GM21526 (cell line): ENCODE data around the gene KIF21B.

Source experiments
- ATAC-seq: cut with Tn5 transposase; IDR thresholded peaks from one replicate; pipeline ENCODE4 v1.9.1; 2021; ENCODE audit warnings: moderate library complexity; ENCODE audit not compliant: unreplicated experiment, low FRiP score

KIF21B gene

DNA sequence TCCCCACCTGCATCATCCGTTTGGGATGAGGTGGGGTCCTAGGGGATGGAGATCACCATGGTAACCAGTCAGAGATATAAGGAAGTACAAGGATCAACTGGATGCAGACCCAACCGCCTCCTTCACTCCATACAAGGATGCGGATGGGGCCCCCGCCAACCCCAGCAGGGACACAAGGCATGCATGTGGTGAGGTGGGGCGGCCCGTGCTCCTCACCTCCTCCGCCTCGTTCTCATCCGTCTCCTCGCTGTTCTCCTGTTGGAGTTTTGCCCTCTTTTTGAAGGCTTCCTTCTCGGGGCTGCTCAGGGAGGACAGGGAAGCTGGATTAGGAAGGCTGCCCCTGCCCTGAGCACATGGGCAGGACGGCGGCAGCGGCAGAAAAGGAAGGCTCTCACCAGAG, 23.8 kb downstream of the KIF21B start:
- no peak for ATAC-seq

DNA sequence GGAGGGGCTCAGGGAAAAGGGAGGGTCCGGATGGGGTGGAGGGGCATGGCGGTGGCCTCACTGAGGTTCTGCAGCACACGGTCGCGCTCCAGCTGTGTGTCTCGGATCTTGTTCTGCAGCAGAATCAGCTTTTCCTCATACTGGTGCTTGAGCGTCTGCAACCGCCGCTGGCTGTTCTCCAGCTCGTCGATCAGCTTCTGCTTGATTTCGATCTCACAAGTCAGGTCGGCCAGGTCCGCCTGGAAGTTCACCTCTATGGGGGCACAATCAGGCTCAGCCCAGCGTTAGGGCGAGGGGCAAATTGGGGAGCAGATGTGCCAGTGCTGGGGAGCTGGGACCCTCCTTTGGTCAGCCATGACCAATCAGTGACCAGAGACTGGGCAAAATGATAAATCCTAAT, 25.2 kb downstream of the KIF21B start:
- ATAC-seq = no peak

DNA sequence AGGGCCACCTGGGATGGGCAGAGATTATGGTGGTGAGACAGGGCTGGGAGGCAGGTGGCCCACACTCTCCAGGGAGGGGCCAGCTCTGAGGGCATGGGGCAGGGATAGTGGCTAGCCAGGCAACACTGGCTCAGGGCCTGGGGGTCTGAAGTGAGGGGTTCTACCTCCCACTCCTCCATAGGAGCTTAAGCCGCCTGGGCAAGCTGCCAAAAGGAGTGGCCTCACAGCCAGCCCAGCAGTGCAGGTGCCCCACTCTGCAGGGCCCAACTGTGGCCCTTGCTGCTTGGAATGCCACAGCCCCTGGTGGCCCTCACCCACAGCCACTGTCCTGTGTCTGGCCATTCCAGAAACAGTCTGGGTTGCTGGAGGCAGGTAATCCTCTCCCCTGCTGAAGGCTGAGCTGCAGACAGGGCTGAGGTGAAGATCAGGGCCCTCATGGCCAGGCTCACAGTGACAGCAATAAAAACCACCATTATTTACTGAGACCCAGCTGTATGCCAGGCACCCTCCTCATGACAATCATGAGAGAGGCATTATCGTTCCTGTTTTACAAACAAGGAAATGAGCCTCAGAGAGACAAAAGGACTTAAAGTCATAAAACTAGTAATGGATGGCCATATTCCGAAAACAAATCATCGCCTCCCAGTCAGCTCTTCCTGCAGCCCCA, 31.0 kb downstream of the KIF21B start:
- no peak for ATAC-seq

DNA sequence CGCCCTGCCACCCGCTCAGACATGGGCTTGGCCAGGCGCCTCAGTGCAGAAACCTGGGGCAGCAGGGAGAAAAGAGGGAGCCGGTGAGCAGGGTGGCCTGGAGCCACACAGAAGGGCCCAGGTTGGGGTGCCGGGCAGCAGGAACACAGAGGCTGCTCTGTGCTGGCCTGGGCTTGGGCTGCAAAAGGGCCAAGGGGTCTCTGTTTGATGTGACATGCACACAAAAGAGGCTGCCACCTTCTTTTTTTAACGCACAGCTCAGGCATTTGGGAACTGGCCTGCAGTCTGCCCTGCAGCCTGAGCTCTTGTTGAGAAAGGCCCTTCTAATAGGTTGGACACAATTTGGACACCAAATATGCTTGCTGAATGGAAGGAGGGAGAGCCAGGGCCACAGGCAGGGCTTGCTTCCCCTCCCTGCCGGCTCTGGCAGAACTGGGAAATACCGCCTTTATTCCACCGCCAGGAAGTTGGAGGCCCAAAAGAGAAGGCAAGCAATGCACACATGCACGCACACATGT, 32.4 kb downstream of the KIF21B start:
- ATAC-seq = no peak

DNA sequence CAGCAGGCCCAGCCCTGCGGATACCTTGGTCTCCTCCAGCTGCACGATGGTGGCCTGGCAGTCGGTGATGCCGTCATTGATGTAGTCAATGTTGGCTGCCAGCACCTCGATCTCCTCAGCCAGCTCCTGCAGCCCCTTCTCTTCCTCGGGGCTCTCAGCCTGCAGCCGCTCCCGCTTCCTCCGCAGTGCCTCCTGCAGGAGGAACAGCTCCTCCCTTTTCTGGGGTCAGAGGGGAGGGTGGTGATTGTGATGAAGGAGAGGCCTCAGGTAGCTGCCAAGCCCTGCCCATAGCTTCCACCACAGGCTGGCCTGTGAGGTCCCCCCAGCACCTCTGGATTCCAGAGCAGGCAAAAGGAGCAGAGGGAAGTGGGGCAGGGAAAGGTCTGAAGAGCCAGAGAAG, 33.4 kb downstream of the KIF21B start:
- no peak for ATAC-seq

DNA sequence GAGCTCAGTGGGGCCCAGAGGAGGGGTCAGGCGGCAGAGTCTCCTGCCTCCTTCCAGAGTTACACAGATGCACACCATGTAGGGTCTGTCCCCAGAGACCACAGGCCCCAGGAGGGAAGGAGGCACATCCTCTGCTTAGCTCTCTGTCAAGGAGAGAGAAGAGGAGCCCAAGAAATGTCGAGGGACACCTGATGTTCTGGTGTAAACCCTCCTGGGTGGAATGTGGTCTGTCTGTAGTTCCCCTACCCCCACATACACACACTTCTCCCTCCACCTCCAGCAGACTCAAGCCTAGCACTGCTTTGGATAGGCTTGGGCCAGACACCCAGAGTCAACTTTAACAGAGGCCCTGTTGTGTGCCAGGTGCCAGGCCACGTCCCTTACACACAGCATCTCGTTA, 34.2 kb downstream of the KIF21B start:
- no peak for ATAC-seq

DNA sequence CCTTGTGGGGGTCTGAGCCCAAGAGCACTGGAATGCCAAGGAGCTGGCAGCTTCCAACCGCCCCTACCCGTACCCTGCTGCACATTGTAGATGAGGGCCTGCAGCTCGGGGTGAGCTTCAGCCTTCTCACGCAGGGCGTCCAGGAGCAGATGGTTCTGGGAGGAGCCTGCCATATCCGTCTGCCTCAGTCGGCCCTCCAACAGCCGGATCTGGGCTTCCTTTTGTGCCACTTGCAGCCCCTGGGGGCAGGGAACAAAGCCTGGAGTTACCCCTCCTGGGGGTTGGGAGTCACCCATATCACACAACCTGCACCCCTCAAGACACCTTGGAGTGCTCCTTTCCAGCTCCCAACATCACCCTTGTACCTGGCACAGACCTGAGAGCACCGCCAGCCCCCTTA, 34.8 kb downstream of the KIF21B start:
- ATAC-seq = no peak

DNA sequence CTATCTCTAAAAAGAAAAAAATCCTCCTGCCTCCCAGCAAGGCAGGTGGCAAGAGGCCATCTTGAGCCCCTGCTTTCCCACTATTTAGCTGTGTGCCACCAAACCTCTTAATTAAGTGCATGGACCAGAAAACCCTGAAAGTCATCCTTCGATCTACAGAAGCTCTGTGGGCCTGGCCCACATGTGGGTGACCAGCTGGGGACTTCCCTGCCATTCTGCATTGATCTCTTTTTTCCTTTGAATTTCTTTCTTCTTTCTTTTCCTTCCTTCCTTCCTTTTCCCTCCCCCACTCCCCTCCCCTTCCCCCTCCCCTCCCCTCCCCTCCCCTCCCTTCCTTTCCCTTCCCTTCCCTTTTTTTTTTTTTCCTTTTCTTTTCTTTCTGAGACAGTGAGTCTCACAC, 38.0 kb downstream of the KIF21B start:
- no peak for ATAC-seq

DNA sequence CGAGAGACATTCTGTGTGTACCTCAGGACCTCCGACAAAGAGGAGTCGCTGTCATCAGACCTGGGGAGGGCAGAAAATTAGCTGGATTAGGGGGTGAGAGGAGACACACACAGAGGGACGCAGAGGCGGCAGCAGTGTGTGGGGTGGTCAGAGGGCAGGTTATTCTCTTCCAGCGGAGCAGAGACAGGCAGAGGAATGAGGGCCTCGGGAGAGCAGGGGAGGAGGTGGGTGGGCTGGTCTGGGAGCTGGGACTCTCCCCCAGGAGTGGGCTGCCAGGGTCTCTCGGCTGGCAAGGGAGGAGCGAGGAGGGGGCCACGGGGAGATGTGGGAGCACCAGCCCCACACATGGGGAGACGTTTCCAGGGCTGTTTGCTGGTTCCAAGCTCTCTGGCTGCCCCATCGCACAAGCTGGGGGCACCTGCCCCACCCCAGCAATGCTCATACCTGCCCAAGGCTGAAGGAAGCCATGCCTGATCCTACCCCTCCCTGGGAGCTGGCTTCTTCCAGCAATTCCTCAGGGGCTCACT, 40.4 kb downstream of the KIF21B start:
- no peak for ATAC-seq

DNA sequence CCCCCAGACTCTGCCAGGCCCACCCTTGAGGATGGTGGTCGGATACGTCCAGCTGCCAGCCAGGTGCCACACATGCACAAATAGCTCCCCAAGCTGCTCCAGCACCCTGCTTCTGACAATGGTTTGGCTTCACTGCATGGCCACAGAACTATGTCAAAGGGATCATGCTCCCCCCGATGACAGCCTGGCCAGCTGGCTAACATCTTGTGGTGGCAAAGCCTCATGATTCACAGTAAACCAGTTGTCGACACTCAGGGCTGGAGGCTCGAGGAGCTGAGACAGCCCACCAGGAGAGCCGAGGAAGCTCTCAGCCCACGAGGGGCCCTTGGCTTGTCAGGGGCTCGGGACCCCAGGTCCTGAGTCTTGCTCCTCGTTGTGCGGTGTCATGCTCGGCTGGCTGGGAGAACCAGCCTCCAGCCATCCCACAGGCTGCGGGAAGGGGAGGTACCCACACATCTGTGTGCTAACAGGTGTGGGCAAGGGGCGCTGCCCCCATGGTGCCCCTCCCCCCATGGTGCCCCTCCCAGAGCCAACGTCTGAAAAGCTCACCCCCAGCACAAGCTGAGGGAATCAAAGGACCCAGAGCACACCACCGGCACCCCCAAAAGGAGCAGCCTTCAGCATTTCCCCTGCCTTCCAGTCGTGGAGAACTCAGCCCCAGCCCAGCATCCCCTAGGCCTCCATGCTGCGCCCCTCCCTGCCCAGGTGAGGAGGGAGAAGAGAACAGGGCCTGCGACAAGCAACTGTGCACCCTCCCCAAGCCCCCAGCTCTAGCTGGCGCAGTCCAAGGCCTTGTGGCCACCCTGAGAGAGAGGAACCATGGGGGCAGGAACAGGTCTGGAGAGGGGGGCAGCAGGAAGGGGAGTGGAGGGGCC, 41.2 kb downstream of the KIF21B start:
- no peak for ATAC-seq

DNA sequence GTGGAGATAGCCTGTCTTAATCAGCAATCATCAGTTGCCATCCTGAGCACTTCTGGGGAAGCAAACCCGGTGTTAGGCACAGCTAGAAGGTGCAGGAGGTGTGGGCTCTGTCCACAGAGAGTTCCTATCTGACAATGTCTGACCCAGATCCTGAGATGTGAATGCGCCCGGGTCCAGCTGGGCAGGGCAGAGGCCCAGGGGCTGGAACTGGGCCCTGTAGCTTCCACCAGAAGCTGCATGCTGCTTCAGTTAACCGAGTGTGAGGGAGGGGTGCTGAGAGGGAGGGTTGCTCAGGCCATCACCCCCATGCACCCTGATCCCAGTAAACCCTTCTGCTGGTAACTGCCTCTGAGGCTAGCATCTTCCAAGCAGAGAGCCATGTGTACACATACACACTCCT, 42.2 kb downstream of the KIF21B start:
- no peak for ATAC-seq

DNA sequence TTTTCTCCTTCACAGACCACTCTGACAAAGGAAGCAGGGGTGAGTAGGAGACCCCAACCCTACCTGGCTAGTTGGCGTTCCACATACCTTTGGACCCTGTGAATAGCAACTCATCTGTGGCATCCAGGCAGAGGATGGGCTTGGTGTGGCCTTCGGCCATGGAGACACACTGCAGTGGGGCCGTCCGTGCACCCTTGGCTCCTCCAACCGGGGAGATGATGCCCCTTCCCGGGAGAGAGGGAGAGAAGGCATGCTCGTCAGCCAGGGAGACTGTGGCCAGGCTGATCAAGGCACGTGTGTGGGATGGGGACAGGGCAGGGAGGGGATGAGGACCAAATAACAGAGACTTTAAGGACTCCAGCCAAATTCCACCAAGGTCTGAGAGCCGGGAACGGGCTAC, 42.6 kb downstream of the KIF21B start:
- ATAC-seq = no peak

DNA sequence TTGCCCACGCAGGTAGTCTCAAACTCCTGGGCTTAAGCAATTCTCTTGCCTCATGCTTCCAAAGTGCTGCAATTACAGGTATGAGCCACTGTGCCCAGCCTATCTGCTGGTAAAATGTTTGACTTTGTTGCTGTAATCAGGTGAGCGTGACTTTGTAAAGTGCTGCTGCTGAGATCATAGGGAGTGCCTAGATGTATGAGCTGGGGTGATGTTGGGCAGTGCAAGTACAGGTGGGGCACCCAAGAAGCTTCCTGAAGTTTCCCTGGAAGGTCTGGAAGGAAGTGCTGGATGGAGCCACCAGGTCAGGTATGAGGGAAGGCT, 43.1 kb downstream of the KIF21B start:
- no peak for ATAC-seq

DNA sequence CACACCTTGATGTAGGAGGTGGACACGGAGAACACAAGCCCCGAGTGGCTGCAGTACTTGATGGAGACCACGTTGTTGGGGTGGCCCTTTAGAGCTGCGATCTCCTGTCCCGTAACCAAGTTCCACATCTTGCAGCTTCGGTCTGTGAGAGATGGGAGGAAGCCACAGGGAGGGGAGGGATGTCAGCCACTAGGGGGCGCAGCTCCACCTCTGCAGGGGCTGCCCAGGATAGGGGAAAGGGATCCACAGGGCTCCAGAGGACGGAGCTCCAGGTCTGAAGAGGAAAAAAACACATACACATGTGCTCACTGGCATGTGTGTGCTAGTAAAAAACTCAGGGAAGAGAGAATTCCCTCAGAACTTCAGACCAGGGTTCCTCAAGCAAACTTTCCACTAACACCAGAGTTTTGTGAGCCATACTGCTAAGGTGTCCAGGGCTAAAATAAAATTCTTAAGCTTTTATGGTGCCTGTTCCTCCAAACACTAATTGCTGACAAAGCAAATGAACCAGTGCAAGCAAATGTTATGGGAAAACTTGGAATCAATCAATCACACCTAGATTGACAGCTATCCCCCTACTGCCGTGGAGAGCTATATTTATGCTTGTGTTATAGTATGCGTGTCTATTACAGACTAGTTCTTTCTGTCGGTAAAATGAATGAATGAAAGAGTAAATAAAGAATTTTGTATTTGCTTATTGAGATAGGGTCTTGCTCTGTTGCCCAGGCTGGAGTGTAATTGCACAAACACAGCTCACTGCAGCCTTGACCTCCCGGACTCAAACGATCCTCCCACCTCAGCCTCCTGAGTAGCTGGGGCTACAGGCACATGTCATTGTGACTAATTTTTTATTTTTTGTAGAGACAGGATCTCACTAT, 43.7 kb downstream of the KIF21B start:
- ATAC-seq = no peak

DNA sequence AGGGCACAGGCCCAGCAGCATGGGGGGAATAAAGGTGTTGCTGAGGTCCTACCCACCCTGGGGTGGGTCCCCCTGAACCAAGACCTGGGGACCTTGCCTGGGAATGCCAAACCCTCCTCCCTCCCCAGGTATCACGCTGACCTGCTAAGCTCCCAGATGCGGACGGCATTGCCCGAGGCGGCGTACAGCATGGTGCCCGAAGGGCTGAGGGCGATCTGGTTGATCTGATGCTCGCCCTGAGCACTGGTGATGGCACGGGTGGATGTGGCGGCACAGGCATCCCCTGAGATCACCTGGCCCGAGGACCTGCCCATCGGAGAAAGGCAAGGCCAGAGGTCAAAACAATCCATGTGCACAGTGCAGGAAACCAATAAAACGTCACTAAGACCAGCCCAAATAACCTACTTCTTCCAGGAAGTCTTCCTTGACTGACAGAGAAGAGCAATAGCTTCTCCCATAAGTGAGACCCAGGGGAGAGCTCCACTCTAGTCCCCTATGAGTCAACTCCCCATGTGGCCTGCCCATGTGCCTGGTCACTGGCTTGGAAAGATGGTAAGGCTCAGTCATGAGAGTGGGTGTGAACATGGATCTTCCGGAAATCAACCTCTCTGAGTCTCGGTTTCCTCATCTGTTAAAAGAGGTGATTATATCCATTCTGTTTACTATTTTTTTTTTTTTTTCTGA, 46.3 kb downstream of the KIF21B start:
- no peak for ATAC-seq

DNA sequence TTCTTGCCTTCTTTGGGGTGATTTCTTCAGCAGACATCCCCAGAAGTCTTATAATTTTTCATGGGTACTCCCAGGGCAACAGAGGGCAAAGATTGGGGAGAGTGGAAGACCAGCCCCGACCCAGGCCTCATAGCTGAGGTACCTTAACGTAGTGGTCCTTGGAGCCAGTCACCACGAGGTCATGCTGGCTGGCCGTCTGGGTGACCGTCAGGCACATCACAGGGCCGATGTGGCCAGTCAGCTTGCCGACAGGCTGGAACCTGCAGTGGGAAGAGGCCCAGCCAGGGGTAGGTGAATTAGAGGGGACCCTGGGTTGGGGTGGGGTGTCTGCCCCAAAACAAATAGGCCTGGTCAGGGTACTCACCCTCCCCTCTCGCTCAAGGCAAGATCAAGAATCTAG, 46.9 kb downstream of the KIF21B start:
- no peak for ATAC-seq

DNA sequence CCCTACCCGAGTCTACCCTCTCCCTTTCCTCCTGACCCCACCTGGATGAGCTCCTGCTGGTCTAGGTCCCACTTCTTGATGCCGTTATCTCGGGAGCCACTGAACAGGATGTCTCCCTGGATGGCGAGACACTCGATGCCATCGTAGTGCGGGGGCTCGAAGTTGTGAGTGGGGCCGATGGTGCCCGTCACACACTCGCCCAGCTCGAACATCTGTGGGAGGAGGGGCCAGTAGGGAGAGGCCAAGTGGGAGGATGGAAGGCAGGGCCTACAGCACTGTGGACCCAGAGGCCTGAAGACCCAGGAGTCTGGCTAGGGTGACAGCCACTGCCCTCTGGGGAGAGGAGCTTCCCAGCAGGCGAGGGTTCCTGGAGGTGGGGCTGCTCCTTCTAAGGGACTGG, 48.1 kb downstream of the KIF21B start:
- ATAC-seq = no peak

DNA sequence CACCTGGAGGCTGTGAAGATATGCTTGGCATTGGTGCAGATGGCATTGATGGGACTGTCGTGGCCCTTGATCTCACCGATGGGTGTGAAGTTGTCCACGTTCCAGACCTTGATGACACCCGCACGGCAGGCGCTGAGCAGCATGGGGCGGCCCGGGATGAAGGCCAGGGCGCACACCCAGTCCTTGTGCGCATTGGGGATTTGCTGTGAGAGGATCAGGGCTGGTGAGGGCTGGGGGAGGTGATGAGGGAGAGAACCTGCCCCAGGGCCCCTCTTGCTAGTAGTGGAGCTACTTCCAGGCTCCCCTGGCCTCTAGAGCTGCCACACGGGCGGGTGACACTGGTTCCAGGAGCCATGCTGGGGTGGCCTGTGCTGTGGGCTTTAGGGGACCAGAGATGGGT, 48.8 kb downstream of the KIF21B start:
- ATAC-seq = no peak

DNA sequence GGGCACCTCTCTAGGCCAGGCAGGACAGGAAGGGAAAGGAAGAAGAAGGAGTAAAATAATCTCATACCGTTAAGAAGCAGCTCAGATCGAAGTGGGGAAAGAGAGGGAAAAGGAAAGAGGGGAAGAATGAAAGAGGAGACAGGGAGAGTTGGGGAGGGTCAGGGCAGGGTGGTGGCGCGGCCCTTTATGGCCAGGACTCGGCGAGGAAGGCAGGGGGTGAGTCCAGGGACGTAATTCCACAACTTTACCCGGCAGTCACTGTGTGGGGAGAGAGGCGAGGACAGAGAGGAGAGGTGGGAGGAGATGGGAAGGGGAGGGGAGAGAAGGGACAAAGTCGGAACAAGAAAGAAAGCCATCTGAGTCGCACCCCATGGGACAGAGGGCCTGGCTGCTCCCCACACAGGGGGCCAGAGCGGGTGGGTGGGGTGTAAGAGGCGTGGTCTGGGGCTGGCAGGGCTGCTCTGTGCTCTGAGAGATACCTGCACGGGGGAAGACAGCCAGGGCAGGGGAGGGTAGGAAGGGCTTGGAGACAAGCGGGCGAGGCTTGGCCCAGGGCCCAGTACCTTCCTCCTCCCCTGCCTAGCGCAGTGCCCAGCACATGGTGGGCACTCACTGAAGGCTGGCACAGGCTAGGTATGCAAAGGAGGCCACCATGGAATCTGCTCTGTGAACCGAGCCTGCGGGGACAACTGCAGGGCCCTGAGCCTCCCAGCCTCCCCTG, 49.4 kb downstream of the KIF21B start:
- ATAC-seq = no peak
